ENCODE measurements around the gene MTMR2. TPM values are rescaled to one million over a fixed set of nuclear protein-coding genes. Genes with fewer than 3 reads are reported as not detected.
"Not testable (repeated sequence)": the region's sequence is repeated elsewhere in the genome, so short reads cannot be mapped to it uniquely, and the experiment has no call there.

The MTMR2 gene
- total RNA-seq, 4 donors from 2014 or later: 17.9 to 30.4 (median 23.5) TPM

- ATAC-seq (ENCODE audit: low FRiP score): peak; percentile 76
- no peak for TF ChIP-seq CTCF (IDR thresholded peaks at IDR 0.05)
- no peak for DNase-seq (ENCODE audit: low spot score)
Observed at GRCh38 chr11:95831198-95831883, 92.6 kb downstream of the MTMR2 start.

- TF ChIP-seq CTCF (IDR thresholded peaks at IDR 0.05): no peak
- DNase-seq (ENCODE audit: low spot score): no peak
- ATAC-seq (ENCODE audit: low FRiP score): no peak
Observed at GRCh38 chr11:95829580-95830259, 94.2 kb downstream of the MTMR2 start.

- DNase-seq (ENCODE audit: low spot score): no peak
- no peak for TF ChIP-seq CTCF (IDR thresholded peaks at IDR 0.05)
- ATAC-seq (ENCODE audit: low FRiP score): peak; percentile 26
Observed at GRCh38 chr11:95827696-95828095, 96.2 kb downstream of the MTMR2 start.

- TF ChIP-seq CTCF (IDR thresholded peaks at IDR 0.05): no peak
- DNase-seq (ENCODE audit: low spot score): no peak
- ATAC-seq (ENCODE audit: low FRiP score): no peak
Observed at GRCh38 chr11:95821640-95822039, 102.3 kb downstream of the MTMR2 start.

GRCh38 chr11:95816037-95816436 lies 107.9 kb downstream of the MTMR2 start:
- DNase-seq (ENCODE audit: low spot score) (no peak), ATAC-seq (ENCODE audit: low FRiP score) (no peak)
- no peak for TF ChIP-seq CTCF (IDR thresholded peaks at IDR 0.05)

GRCh38 chr11:95811052-95811451 lies 112.9 kb downstream of the MTMR2 start:
- not testable (repeated sequence) for ATAC-seq (ENCODE audit: low FRiP score); DNase-seq (ENCODE audit: low spot score)

GRCh38 chr11:95806464-95806863 lies 117.4 kb downstream of the MTMR2 start:
- not testable (repeated sequence) for ATAC-seq (ENCODE audit: low FRiP score); DNase-seq (ENCODE audit: low spot score)

- ATAC-seq (ENCODE audit: low FRiP score): no peak
Observed at GRCh38 chr11:95805869-95806268, 118.0 kb downstream of the MTMR2 start.

More at GRCh38 chr11:95805869-95806268, 118.0 kb downstream of the MTMR2 start:
- no peak for DNase-seq (ENCODE audit: low spot score)
- no peak for TF ChIP-seq CTCF (IDR thresholded peaks at IDR 0.05)

Measured in omental fat pad (tissue), 4 donors.